ENCODE data around the gene INPP5D.

The INPP5D gene

DNA sequence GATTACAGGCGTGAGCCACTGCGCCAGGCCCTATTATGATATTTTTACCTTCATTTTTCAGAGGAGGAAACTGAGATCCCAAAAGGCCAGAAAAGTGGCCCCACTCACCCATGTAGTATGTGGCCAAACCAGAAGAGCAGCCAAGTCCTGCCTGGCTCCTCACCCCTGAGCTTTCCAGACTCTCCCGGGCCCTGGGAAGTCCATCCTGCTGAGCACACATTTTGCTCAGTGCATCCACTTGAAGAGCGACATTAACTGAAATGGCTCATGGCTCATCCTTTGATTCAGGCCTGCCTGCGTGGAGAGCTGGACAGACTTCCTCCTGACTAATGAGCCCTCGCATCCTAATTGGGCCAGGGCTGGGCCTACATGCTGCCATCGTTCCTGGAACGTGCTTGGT, 37.6 kb upstream of the INPP5D start:
- TF ChIP-seq REST (IDR thresholded peaks at IDR 0.05; ENCODE audit: insufficient replicate concordance, low read depth) (no peak), POLR2AphosphoS5 (IDR thresholded peaks at IDR 0.05; ENCODE audit: low read depth) (no peak), CTCF (IDR thresholded peaks at IDR 0.05; ENCODE audit: insufficient read depth, low read length) (no peak), GABPA (IDR thresholded peaks at IDR 0.05; ENCODE audit: low read depth) (no peak), SPI1 (IDR thresholded peaks at IDR 0.05; ENCODE audit: borderline replicate concordance, low read depth) (no peak)
- DNase-seq (ENCODE audit: low read depth in 1 of 2, low spot score in 1 of 2), result no peak
- Histone ChIP-seq H3K4me3 (replicated peaks; ENCODE audit: insufficient read depth, low read length) (no peak overlapping the region), H3K27me3 (ENCODE audit: insufficient read depth, poor library complexity, severe bottlenecking) (no peaks in the 10 kb centered on the region), H3K27ac (replicated peaks) (no peak overlapping the region)

GRCh38 chr2:233023007-233023760, 37.0 kb upstream of the INPP5D start:
- H3K4me3 ChIP-seq (replicated peaks; ENCODE audit: insufficient read depth, low read length), result no peak overlapping the region
- no peak for DNase-seq (ENCODE audit: low read depth in 1 of 2, low spot score in 1 of 2)
- no peak overlapping the region for H3K27ac ChIP-seq (replicated peaks)
- no peak for TF ChIP-seq GABPA (IDR thresholded peaks at IDR 0.05; ENCODE audit: low read depth)
- no peak for TF ChIP-seq CTCF (IDR thresholded peaks at IDR 0.05; ENCODE audit: insufficient read depth, low read length)
- H3K27me3 ChIP-seq (ENCODE audit: insufficient read depth, poor library complexity, severe bottlenecking), result no peaks in the 10 kb centered on the region

GRCh38 chr2:233023761-233024410, 36.3 kb upstream of the INPP5D start:
- no peak overlapping the region for H3K27ac ChIP-seq (replicated peaks)
- H3K4me3 ChIP-seq (replicated peaks; ENCODE audit: insufficient read depth, low read length), result no peak overlapping the region
- TF ChIP-seq REST (IDR thresholded peaks at IDR 0.05; ENCODE audit: insufficient replicate concordance, low read depth), result no peak

GRCh38 chr2:233025706-233026105, 34.4 kb upstream of the INPP5D start:
- TF ChIP-seq CTCF (IDR thresholded peaks at IDR 0.05; ENCODE audit: insufficient read depth, low read length), result no peak
- no peak for TF ChIP-seq POLR2AphosphoS5 (IDR thresholded peaks at IDR 0.05; ENCODE audit: low read depth)
- no peak for TF ChIP-seq GABPA (IDR thresholded peaks at IDR 0.05; ENCODE audit: low read depth)
- DNase-seq (ENCODE audit: low read depth in 1 of 2, low spot score in 1 of 2), result no peak
- H3K27me3 ChIP-seq (ENCODE audit: insufficient read depth, poor library complexity, severe bottlenecking), result no peaks in the 10 kb centered on the region
- H3K27ac ChIP-seq (replicated peaks), result no peak overlapping the region
- no peak overlapping the region for H3K4me3 ChIP-seq (replicated peaks; ENCODE audit: insufficient read depth, low read length)

More at GRCh38 chr2:233023761-233024410, 36.3 kb upstream of the INPP5D start:
- no peaks in the 10 kb centered on the region for H3K27me3 ChIP-seq (ENCODE audit: insufficient read depth, poor library complexity, severe bottlenecking)
- DNase-seq (ENCODE audit: low read depth in 1 of 2, low spot score in 1 of 2), result no peak

Measured in HL-60 (cell line).